Gastroesophageal sphincter (tissue), 3 donors: ENCODE data around the gene NEK1.

ENCODE experiments used
- EP300 ChIP-seq: sonication (generic); formaldehyde crosslinking; IDR thresholded peaks from one replicate; pipeline ENCODE4 v1.6.1; 2017; ENCODE audit warnings: antibody characterized with exemption, mild to moderate bottlenecking
- POLR2A ChIP-seq, 2 donors: fragments of 450-650 bp; IDR thresholded peaks; one replicate each; pipeline ENCODE4 v1.6.1; 2017; ENCODE audit warnings: antibody characterized with exemption in 2 of 2, mild to moderate bottlenecking in 2 of 2, moderate library complexity in 1 of 2
- POLR2AphosphoS5 ChIP-seq: sonication (generic); formaldehyde crosslinking; IDR thresholded peaks from one replicate; pipeline ENCODE4 v1.6.1; 2017; ENCODE audit warnings: antibody characterized with exemption
- TF ChIP-seq, protein P1 (sequence below), 4 experiments: fragments of 200-600 bp in 2 of 4; fragments of 450-650 bp in 2 of 4; sonication (generic) in 1 of 4; IDR thresholded peaks; one replicate each; pipeline ENCODE4 v1.5.1; 2017 to 2019; ENCODE audit warnings: antibody characterized with exemption in 4 of 4, mild to moderate bottlenecking in 2 of 4, moderate library complexity in 2 of 4

DNA sequence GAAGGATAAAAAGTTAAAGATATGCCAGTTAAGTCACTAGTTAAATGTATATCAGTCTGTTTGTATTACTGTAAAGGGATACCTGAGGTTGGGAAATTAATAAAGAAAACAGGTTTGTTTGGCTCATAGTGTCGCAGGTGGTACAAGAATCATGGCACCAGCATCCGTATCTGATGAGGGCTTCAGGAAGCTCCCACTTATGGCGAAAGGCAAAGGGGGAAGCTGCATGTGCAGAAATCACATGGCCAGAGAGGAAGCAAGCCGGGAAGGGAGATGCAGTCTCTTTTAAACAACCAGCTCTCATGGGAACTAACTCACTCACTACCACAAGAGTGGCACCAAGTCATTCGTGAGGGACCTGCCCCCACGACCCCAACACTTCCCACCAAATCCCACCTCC lies 249.8 kb downstream of the NEK1 start:
- TF ChIP-seq, protein P1, sequence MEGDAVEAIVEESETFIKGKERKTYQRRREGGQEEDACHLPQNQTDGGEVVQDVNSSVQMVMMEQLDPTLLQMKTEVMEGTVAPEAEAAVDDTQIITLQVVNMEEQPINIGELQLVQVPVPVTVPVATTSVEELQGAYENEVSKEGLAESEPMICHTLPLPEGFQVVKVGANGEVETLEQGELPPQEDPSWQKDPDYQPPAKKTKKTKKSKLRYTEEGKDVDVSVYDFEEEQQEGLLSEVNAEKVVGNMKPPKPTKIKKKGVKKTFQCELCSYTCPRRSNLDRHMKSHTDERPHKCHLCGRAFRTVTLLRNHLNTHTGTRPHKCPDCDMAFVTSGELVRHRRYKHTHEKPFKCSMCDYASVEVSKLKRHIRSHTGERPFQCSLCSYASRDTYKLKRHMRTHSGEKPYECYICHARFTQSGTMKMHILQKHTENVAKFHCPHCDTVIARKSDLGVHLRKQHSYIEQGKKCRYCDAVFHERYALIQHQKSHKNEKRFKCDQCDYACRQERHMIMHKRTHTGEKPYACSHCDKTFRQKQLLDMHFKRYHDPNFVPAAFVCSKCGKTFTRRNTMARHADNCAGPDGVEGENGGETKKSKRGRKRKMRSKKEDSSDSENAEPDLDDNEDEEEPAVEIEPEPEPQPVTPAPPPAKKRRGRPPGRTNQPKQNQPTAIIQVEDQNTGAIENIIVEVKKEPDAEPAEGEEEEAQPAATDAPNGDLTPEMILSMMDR (IDR thresholded peaks at IDR 0.05) = no peak
- TF ChIP-seq POLR2AphosphoS5 = no peak
- TF ChIP-seq POLR2A (IDR thresholded peaks at IDR 0.05) = no peak
- TF ChIP-seq EP300 = no peak
